ENCODE data around the gene GADD45G.

- TF ChIP-seq YY1 (IDR thresholded peaks at IDR 0.05; ENCODE audit: insufficient read depth, insufficient read length) (no peak), ZNF274 (IDR thresholded peaks at IDR 0.05; ENCODE audit: low read depth, low read length) (no peak)
Measured at GRCh38 chr9:89640361-89640760, 35.5 kb downstream of the GADD45G start.
